Lower leg skin (tissue), 3 donors: Measurements from ENCODE around the gene ZCCHC7.

Source experiments
- CTCF ChIP-seq, 3 donors: fragments of 450-650 bp; IDR thresholded peaks; one replicate each; pipeline ENCODE4 v1.5.1; 2016; ENCODE audit warnings: antibody characterized with exemption in 3 of 3, mild to moderate bottlenecking in 3 of 3, moderate library complexity in 2 of 3
- POLR2A ChIP-seq, 2 donors: fragments of 450-650 bp; IDR thresholded peaks; one replicate each; pipeline ENCODE4 v1.6.1; 2016 to 2017; ENCODE audit warnings: antibody characterized with exemption in 2 of 2, mild to moderate bottlenecking in 1 of 2, moderate library complexity in 1 of 2

GRCh38 chr9:37242089-37242488 is 121.7 kb downstream of the ZCCHC7 start:
- TF ChIP-seq CTCF (IDR thresholded peaks at IDR 0.05) (no peak), POLR2A (IDR thresholded peaks at IDR 0.05) (no peak)
